Neural crest cell (in vitro differentiated cells): ENCODE data around the gene NKAPD1. TPM values are rescaled to one million over a fixed set of nuclear protein-coding genes. Genes with fewer than 3 reads are reported as not detected.
"Not testable (repeated sequence)": the region's sequence is repeated elsewhere in the genome, so short reads cannot be mapped to it uniquely, and the experiment has no call there.

Experiments
- DNase-seq: peaks from one replicate; pipeline ENCODE4 v3.0.0; 2021; ENCODE audit warnings: low read depth, mixed read lengths, low spot score
- H3K27ac Mint-ChIP-seq: one replicate; pipeline ENCODE4 v1.8.0; 2021; ENCODE audit warnings: mild to moderate bottlenecking, mixed read lengths; ENCODE audit not compliant: unreplicated experiment
- H3K27me3 Mint-ChIP-seq: 2 replicates; pipeline ENCODE4 v1.8.0; 2021; ENCODE audit warnings: low read depth, mild to moderate bottlenecking, mixed read lengths
- H3K36me3 Mint-ChIP-seq: 2 replicates; pipeline ENCODE4 v1.8.0; 2021; ENCODE audit warnings: low read depth, mild to moderate bottlenecking, mixed read lengths
- H3K4me1 Mint-ChIP-seq: 2 replicates; pipeline ENCODE4 v1.8.0; 2021; ENCODE audit warnings: mixed read lengths
- H3K4me3 Mint-ChIP-seq: one replicate; pipeline ENCODE4 v1.8.0; 2021; ENCODE audit warnings: mild to moderate bottlenecking, mixed read lengths
- H3K9me3 Mint-ChIP-seq: 2 replicates; pipeline ENCODE4 v1.8.0; 2021; ENCODE audit warnings: mixed read lengths
- CTCF ChIP-seq: fragments of 200-600 bp; sonication (generic); conservative IDR thresholded peaks from 2 replicates; pipeline ENCODE4 v1.5.0; 2021; ENCODE audit warnings: antibody characterized with exemption, mild to moderate bottlenecking
- total RNA-seq: library from RNA; stranded (reverse); gene quantifications from 2 replicates; pipeline ENCODE4 v1.2.1, GENCODE V29; 2021

The NKAPD1 gene
- total RNA-seq, 1 donor from 2014 or later = 33.1 TPM

GRCh38 chr11:112033902-112034301, 40.2 kb upstream of the NKAPD1 start:
- no peak for TF ChIP-seq CTCF
- no peaks in the 10 kb centered on the region for H3K9me3 Mint-ChIP-seq
- DNase-seq = no peak
- no peaks in the 10 kb centered on the region for H3K27me3 Mint-ChIP-seq
- H3K27ac Mint-ChIP-seq = no peak overlapping the region
- peaks cover 28% of the 10 kb centered on the region for H3K36me3 Mint-ChIP-seq
- peaks cover 11% of the 10 kb centered on the region for H3K4me1 Mint-ChIP-seq
- no peak overlapping the region for H3K4me3 Mint-ChIP-seq

GRCh38 chr11:112037527-112037926, 36.6 kb upstream of the NKAPD1 start:
- no peak for TF ChIP-seq CTCF
- no peak for DNase-seq
- H3K4me1 Mint-ChIP-seq = no peaks in the 10 kb centered on the region
- no peaks in the 10 kb centered on the region for H3K27me3 Mint-ChIP-seq
- H3K4me3 Mint-ChIP-seq = no peak overlapping the region
- no peak overlapping the region for H3K27ac Mint-ChIP-seq
- H3K9me3 Mint-ChIP-seq = no peaks in the 10 kb centered on the region
- H3K36me3 Mint-ChIP-seq = peaks cover 13% of the 10 kb centered on the region

GRCh38 chr11:112042161-112042960, 31.7 kb upstream of the NKAPD1 start:
- Mint-ChIP-seq H3K4me3 (no peak overlapping the region), H3K4me1 (no peaks in the 10 kb centered on the region), H3K27me3 (no peaks in the 10 kb centered on the region), H3K27ac (no peak overlapping the region), H3K9me3 (peaks cover 5% of the 10 kb centered on the region), H3K36me3 (peaks cover 29% of the 10 kb centered on the region)
- no peak for DNase-seq
- TF ChIP-seq CTCF = no peak

- Mint-ChIP-seq H3K27me3 (no peaks in the 10 kb centered on the region), H3K4me3 (no peak overlapping the region), H3K4me1 (no peaks in the 10 kb centered on the region), H3K9me3 (peaks cover 6% of the 10 kb centered on the region), H3K27ac (no peak overlapping the region), H3K36me3 (peaks cover 35% of the 10 kb centered on the region)
- no peak for DNase-seq
- TF ChIP-seq CTCF = no peak
These were observed 31.2 kb upstream of the NKAPD1 start for GRCh38 chr11:112042961-112043304.

GRCh38 chr11:112044961-112045360, 29.1 kb upstream of the NKAPD1 start:
- Mint-ChIP-seq H3K36me3 (peaks cover 44% of the 10 kb centered on the region), H3K4me3 (no peak overlapping the region), H3K27ac (no peak overlapping the region), H3K4me1 (no peaks in the 10 kb centered on the region), H3K27me3 (no peaks in the 10 kb centered on the region), H3K9me3 (peaks cover 6% of the 10 kb centered on the region)
- TF ChIP-seq CTCF = no peak
- DNase-seq = no peak

- not testable (repeated sequence) for H3K4me3 Mint-ChIP-seq, H3K27ac Mint-ChIP-seq, H3K27me3 Mint-ChIP-seq, H3K4me1 Mint-ChIP-seq, H3K9me3 Mint-ChIP-seq, DNase-seq
- peaks cover 44% of the 10 kb centered on the region for H3K36me3 Mint-ChIP-seq
These were observed 27.5 kb upstream of the NKAPD1 start for GRCh38 chr11:112046647-112047046.

GRCh38 chr11:112048256-112048655, 25.8 kb upstream of the NKAPD1 start:
- peaks cover 53% of the 10 kb centered on the region for H3K36me3 Mint-ChIP-seq
- H3K27me3 Mint-ChIP-seq, H3K4me1 Mint-ChIP-seq, H3K9me3 Mint-ChIP-seq, DNase-seq, H3K27ac Mint-ChIP-seq, H3K4me3 Mint-ChIP-seq: not testable (repeated sequence)
